Transverse colon (tissue), 4 donors: Measurements from ENCODE around the gene GREB1L. TPM values are rescaled to one million over a fixed set of nuclear protein-coding genes. Genes with fewer than 3 reads are reported as not detected.

ENCODE experiments used
- DNase-seq: peaks from one replicate; pipeline ENCODE4 v3.0.0-alpha.2; 2019
- H3K27ac ChIP-seq, 4 donors: fragments of 200-600 bp; sonication (generic); 2 replicates each; pipeline ENCODE4 v1.5.1; 2016 to 2018; ENCODE audit warnings: inconsistent platforms in 4 of 4
- H3K27me3 ChIP-seq: fragments of 200-600 bp; sonication (generic); 2 replicates; pipeline ENCODE4 v1.5.1; 2017; ENCODE audit warnings: inconsistent platforms
- H3K36me3 ChIP-seq, 4 donors: fragments of 200-600 bp; sonication (generic); 2 replicates each; pipeline ENCODE4 v1.5.1; 2017 to 2019; ENCODE audit warnings: inconsistent platforms in 4 of 4
- H3K4me1 ChIP-seq, 4 donors: fragments of 200-600 bp; sonication (generic); 2 replicates each; pipeline ENCODE4 v1.5.1; 2017 to 2020; ENCODE audit warnings: inconsistent platforms in 4 of 4
- H3K4me3 ChIP-seq, 4 donors: fragments of 200-600 bp; sonication (generic); 1 replicate in 1 of 4; 2 replicates in 3 of 4; pipeline versions ENCODE4 v1.5.1 to v1.6.1; 2017 to 2019; ENCODE audit warnings: inconsistent platforms in 4 of 4
- H3K9me3 ChIP-seq, 2 donors: fragments of 200-600 bp; sonication (generic); 2 replicates each; pipeline ENCODE4 v1.5.1; 2017 to 2019; ENCODE audit warnings: inconsistent platforms in 2 of 2
- EP300 ChIP-seq: sonication (generic); formaldehyde crosslinking; IDR thresholded peaks from one replicate; pipeline ENCODE4 v1.6.1; 2017; ENCODE audit warnings: antibody characterized with exemption, low read depth
- POLR2A ChIP-seq: fragments of 450-650 bp; IDR thresholded peaks from one replicate; pipeline ENCODE4 v1.6.1; 2016; ENCODE audit warnings: antibody characterized with exemption, mild to moderate bottlenecking, moderate library complexity
- POLR2AphosphoS5 ChIP-seq, 3 donors: sonication (generic); formaldehyde crosslinking; IDR thresholded peaks; one replicate each; pipeline ENCODE4 v1.6.1; 2016; ENCODE audit warnings: antibody characterized with exemption in 3 of 3
- WGBS, 2 donors: methylation state at CpG; one replicate each; pipeline ENCODE4 v1.1.5; 2018; ENCODE audit warnings: low coverage in 1 of 2; 5-methylcytosine and 5-hydroxymethylcytosine counted together
- in situ Hi-C, 4 donors: fragments of 200-750 bp; cut with MboI; loops; one replicate each; pipeline versions ENCODE4 v1.15.0 to v1.15.1; 2017; ENCODE audit warnings: low sequenced_read_pairs in 3 of 4, low pct_ligation_motif_present in 1 of 4, low pct_unique_long_range_greater_than_20kb in 1 of 4
- intact Hi-C: fragments of 100-400 bp; cut with DNase I; formaldehyde crosslinking; loops from one replicate; pipeline ENCODE4 v1.15.1; 2023; ENCODE audit warnings: low total_unique reads
- total RNA-seq, 4 donors: library from RNA; depleted of rRNA; stranded (reverse); fragments of >200 nt; gene quantifications; one replicate each; pipeline ENCODE4 v1.1.0, GENCODE V29; 2016
- TF ChIP-seq, protein P1 (sequence below), 5 experiments: fragments of 200-600 bp in 3 of 5; fragments of 450-650 bp in 2 of 5; sonication (generic) in 3 of 5; IDR thresholded peaks; 1 replicate in 2 of 5; 2 replicates in 3 of 5; pipeline ENCODE4 v1.5.1; 2016 to 2017; ENCODE audit warnings: antibody characterized with exemption in 5 of 5, inconsistent platforms in 3 of 5, mild to moderate bottlenecking in 2 of 5, moderate library complexity in 1 of 5

The GREB1L gene
- total RNA-seq, 4 donors from 2014 or later = 1.1 to 1.5 TPM; not detected in 2

DNA sequence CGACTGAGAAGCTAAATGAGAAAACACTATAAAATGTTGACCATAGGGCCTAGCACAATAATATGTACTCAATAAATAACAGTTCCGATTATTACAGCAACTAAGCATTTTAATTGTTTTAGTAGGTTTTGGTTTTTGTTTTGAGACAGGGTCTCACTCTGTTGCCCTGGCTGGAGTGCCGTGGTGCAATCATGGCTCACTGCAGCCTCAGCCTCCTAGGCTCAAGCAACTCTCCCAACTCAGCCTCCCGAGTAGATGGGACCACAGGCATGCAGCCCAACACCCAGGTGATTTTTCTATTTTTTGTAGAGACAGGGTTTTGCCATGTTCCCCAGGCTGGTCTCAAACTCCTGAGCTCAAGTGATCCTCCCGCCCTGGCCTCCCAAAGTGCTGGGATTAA lies 304.4 kb downstream of the GREB1L start:
- no peaks in the 10 kb centered on the region for H3K9me3 ChIP-seq
- H3K4me3 ChIP-seq = no peak overlapping the region

GRCh38 chr18:21548647-21549046 lies 306.6 kb downstream of the GREB1L start:
- Histone ChIP-seq H3K27me3 (no peaks in the 10 kb centered on the region), H3K4me3 (no peak overlapping the region), H3K4me1 (no peaks in the 10 kb centered on the region), H3K27ac (no peak overlapping the region), H3K36me3 (peaks cover 0 to 15% (median 2%) of the 10 kb centered on the region in 4 donors), H3K9me3 (no peaks in the 10 kb centered on the region)
- intact Hi-C loops = no loop called here
- in situ Hi-C loops = no loop called here
- no peak for TF ChIP-seq POLR2AphosphoS5 (IDR thresholded peaks at IDR 0.05)
- no peak for TF ChIP-seq EP300
- TF ChIP-seq, protein P1, sequence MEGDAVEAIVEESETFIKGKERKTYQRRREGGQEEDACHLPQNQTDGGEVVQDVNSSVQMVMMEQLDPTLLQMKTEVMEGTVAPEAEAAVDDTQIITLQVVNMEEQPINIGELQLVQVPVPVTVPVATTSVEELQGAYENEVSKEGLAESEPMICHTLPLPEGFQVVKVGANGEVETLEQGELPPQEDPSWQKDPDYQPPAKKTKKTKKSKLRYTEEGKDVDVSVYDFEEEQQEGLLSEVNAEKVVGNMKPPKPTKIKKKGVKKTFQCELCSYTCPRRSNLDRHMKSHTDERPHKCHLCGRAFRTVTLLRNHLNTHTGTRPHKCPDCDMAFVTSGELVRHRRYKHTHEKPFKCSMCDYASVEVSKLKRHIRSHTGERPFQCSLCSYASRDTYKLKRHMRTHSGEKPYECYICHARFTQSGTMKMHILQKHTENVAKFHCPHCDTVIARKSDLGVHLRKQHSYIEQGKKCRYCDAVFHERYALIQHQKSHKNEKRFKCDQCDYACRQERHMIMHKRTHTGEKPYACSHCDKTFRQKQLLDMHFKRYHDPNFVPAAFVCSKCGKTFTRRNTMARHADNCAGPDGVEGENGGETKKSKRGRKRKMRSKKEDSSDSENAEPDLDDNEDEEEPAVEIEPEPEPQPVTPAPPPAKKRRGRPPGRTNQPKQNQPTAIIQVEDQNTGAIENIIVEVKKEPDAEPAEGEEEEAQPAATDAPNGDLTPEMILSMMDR (IDR thresholded peaks at IDR 0.05) = no peak
- no peak for TF ChIP-seq POLR2A
- DNase-seq = no peak
- WGBS, 2 donors = 100% methylated on average over 2 of the region's 2 CpGs

More for the DNA sequence above, 304.4 kb downstream of the GREB1L start:
- Histone ChIP-seq H3K4me1 (no peaks in the 10 kb centered on the region), H3K27me3 (no peaks in the 10 kb centered on the region), H3K36me3 (peaks cover 0 to 7% (median 0%) of the 10 kb centered on the region in 4 donors), H3K27ac (no peak overlapping the region)
- TF ChIP-seq, protein P1 (IDR thresholded peaks at IDR 0.05) = no peak
- TF ChIP-seq POLR2A = no peak
- TF ChIP-seq EP300 = no peak
- TF ChIP-seq POLR2AphosphoS5 (IDR thresholded peaks at IDR 0.05) = no peak
- DNase-seq = no peak
- in situ Hi-C loops (no loop called here), intact Hi-C loops (no loop called here)
- 85 to 92% methylated on average over 4 to 5 of the region's 5 CpGs for WGBS, 2 donors

DNA sequence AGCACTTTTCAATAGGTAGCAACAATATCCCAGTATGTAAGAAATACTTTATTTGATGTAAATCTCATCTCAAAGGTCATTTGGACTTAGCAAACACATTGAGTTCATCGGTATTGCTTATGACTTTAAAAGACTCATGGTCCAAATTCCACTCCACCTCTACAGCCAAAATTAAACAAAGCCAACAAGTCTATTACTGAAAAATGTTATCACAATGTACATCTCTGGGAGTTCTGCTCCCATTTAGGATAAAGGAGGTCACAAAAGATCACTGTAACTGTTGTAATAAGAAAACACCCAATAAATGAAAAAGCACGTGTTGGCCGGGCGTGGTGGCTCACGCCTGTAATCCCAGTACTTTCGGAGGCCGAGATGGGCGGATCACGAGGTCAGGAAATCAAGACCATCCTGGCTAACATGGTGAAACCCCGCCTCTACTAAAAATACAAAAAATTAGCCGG lies 308.5 kb downstream of the GREB1L start:
- in situ Hi-C loops = loop anchor here in 1 of 4 donors (25.0 kb wide), 1 partner anchor 1012 kb away; no protein-coding TSS in a partner anchor
- 84 to 86% methylated on average over 11 of the region's 11 CpGs for WGBS, 2 donors

GRCh38 chr18:21557607-21558253 lies 315.7 kb downstream of the GREB1L start:
- no peaks in the 10 kb centered on the region for H3K4me1 ChIP-seq
- H3K36me3 ChIP-seq = peaks cover 0 to 47% (median 23%) of the 10 kb centered on the region in 4 donors
- no peak overlapping the region for H3K4me3 ChIP-seq
- WGBS, 2 donors = 74 to 92% methylated on average over 6 of the region's 6 CpGs
- no peaks in the 10 kb centered on the region for H3K9me3 ChIP-seq
- H3K27ac ChIP-seq = no peak overlapping the region
- intact Hi-C loops (no loop called here), in situ Hi-C loops (loop anchor here in 1 of 4 donors (25.0 kb wide), 1 partner anchor 1005 kb away; no protein-coding TSS in a partner anchor)
- TF ChIP-seq EP300 = no peak
- TF ChIP-seq, protein P1 (IDR thresholded peaks at IDR 0.05) = no peak
- TF ChIP-seq POLR2A = no peak
- no peak for TF ChIP-seq POLR2AphosphoS5 (IDR thresholded peaks at IDR 0.05)
- no peaks in the 10 kb centered on the region for H3K27me3 ChIP-seq
- DNase-seq = no peak

More for the DNA sequence above, 308.5 kb downstream of the GREB1L start:
- H3K9me3 ChIP-seq = no peaks in the 10 kb centered on the region
- TF ChIP-seq POLR2A = no peak
- TF ChIP-seq, protein P1 (IDR thresholded peaks at IDR 0.05) = no peak
- no peak for TF ChIP-seq EP300
- no peak for TF ChIP-seq POLR2AphosphoS5 (IDR thresholded peaks at IDR 0.05)
- peaks cover 0 to 26% (median 7%) of the 10 kb centered on the region in 4 donors for H3K36me3 ChIP-seq
- no peak for DNase-seq
- no peak overlapping the region for H3K27ac ChIP-seq
- intact Hi-C loops = no loop called here
- no peaks in the 10 kb centered on the region for H3K4me1 ChIP-seq
- H3K27me3 ChIP-seq = no peaks in the 10 kb centered on the region
- H3K4me3 ChIP-seq = no peak overlapping the region
